Urinary bladder (tissue), 4 donors: ENCODE results near the gene CRTC1. TPM values are rescaled to one million over a fixed set of nuclear protein-coding genes. Genes with fewer than 3 reads are reported as not detected.

Experiments used
- DNase-seq: peaks from one replicate; pipeline ENCODE4 v3.0.0-alpha.2; 2015; ENCODE audit errors: extremely low spot score
- H3K27ac ChIP-seq: one replicate; pipeline ENCODE4 v1.5.1; 2013; ENCODE audit warnings: low read depth, mild to moderate bottlenecking, moderate library complexity
- H3K36me3 ChIP-seq: one replicate; pipeline ENCODE4 v1.6.1; 2013; ENCODE audit warnings: mild to moderate bottlenecking, moderate library complexity; ENCODE audit not compliant: insufficient read depth
- H3K4me1 ChIP-seq: one replicate; pipeline ENCODE4 v1.6.1; 2013; ENCODE audit warnings: mild to moderate bottlenecking, moderate library complexity; ENCODE audit not compliant: insufficient read depth
- H3K4me3 ChIP-seq: one replicate; pipeline ENCODE4 v1.5.1; 2013; ENCODE audit warnings: low read depth, low read length
- WGBS: extraction: QIAGEN DNeasy Blood & Tissue Kit; methylation state at CpG from one replicate; pipeline ENCODE4 v1.1.7; 2013; 5-methylcytosine and 5-hydroxymethylcytosine counted together
- polyA plus RNA-seq: library from polyadenylated mRNA; stranded (reverse); fragments of 200-250 nt; gene quantifications from one replicate; pipeline ENCODE4 v1.2.3, GENCODE V29; 2013
- total RNA-seq: library from RNA; depleted of rRNA; stranded (reverse); fragments of >200 nt; gene quantifications from one replicate; pipeline ENCODE4 v1.2.3, GENCODE V29; 2014
- donor health status: healthy with polysubstance abuse.
- donor health status: healthy.

Gene CRTC1
- total and polyA plus RNA-seq, 2 donors = 4.8 to 13.6 TPM

DNA sequence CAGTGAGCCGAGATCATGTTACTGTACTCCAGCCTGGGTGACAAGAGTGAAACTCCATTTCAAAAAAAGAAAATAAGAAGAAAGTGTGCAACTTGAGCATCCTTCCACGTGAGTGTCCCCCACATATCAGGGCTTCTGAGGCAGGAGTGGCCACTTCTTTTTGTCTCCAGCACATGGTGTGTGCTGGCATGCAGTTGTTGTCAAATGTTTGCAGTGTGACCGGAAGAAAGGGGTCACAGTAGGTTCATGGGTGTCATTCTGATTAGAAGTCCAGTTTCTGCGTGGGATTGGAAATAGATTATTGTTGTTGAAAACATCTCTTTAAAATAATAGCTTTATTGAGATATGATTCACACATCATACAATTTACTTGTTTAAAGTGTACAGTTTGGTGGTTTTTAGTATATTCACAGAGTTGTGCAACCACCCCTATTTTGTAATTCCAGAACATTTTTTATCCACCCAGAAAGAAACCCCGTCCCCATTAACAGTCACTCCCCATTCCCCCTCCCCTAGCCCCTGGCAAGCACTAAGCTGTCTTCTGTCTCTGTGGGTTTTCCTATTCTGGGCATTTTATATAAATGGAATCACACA lies 2.2 kb downstream of the CRTC1 start:
- Histone ChIP-seq H3K36me3 (no peaks in the 10 kb centered on the region), H3K27ac (no peak overlapping the region), H3K4me3 (no peak overlapping the region), H3K4me1 (no peaks in the 10 kb centered on the region)
- no peak for DNase-seq
- WGBS = 71% methylated on average over 5 of the region's 5 CpGs

DNA sequence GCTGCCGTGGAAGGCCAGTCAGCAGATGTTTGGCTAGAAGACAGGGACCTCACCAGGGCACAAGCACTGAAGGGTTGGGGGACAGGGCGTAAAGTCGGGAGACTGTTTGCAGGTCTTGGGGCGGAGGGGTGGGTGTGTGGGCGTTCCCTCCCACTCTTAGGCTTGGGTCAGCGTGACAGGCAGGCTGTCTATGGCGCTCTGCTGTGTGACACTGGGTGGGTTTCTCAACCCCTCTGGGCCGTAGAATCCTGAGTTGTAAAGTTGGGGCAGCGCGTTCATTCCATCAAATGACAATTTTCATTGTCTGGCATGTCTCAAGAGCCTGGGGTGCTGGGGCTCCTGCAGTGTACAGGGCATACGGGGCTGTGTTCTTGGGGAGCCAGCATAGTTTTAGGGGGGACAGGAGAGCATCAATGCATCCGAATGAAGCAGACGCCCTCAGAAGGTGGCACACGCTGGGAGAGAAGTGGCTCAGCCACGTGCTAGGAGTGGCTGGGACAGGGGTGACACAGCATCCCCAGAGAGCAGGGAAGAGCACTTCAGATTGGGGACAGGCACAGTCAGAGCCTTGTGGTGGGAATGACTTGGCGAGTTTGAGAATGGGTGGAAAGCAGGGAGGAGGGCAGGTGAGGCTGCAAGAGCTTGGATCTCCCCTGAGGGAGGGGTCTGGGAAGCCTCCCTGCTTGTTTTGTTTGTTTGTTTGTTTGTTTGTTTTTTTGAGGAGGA lies 4.4 kb downstream of the CRTC1 start:
- DNase-seq = no peak
- WGBS = 94% methylated on average over 16 of the region's 16 CpGs
- no peak overlapping the region for H3K4me3 ChIP-seq

DNA sequence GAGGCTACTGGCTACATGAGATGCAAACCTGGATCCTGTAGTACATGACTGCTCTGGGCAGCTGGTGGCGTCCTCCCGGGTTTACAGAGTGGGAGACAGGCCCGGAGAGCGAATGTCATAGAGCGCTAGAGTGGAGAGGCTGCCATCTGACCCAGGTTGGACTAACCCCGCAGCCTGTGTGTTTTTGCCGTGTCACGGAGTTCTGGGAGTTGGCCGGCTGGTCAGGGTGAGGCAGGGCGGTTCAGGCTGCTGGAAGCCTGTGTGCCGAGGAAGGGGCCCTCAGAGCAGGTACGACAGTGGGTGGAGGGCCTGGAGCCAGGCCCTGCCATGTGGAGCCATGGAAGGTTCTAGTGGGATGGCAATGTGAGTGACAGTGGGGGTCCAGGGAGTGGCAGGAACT lies 12.5 kb downstream of the CRTC1 start:
- Histone ChIP-seq H3K27ac (no peak overlapping the region), H3K4me1 (no peaks in the 10 kb centered on the region), H3K36me3 (no peaks in the 10 kb centered on the region), H3K4me3 (no peak overlapping the region)
- no peak for DNase-seq
- 93% methylated on average over 12 of the region's 12 CpGs for WGBS

More for the DNA sequence above, 4.4 kb downstream of the CRTC1 start:
- Histone ChIP-seq H3K27ac (no peak overlapping the region), H3K36me3 (no peaks in the 10 kb centered on the region), H3K4me1 (no peaks in the 10 kb centered on the region)

DNA sequence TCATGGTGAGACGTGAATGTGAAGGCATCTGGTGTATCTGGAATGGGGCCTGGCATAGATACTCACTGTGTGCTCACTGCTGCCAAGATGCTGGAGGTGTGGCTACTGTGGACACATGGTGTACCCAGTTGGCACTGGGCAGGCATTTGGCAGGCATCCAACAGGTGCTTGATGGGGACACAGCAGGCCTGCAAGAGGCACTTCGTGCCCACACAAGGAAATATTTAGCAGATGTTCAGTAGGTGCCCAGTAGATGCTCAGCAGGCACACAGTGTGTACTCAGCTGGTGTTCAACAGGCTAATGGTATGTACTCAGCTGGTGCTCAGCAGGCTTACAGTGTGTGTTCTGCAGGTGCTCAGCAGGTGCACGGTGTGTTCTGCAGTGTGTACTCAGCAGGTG lies 14.2 kb downstream of the CRTC1 start:
- H3K4me3 ChIP-seq = no peak overlapping the region
- WGBS = 85% methylated on average over 3 of the region's 3 CpGs
- H3K36me3 ChIP-seq = no peaks in the 10 kb centered on the region
- H3K27ac ChIP-seq = no peak overlapping the region
- no peak for DNase-seq
- H3K4me1 ChIP-seq = no peaks in the 10 kb centered on the region

DNA sequence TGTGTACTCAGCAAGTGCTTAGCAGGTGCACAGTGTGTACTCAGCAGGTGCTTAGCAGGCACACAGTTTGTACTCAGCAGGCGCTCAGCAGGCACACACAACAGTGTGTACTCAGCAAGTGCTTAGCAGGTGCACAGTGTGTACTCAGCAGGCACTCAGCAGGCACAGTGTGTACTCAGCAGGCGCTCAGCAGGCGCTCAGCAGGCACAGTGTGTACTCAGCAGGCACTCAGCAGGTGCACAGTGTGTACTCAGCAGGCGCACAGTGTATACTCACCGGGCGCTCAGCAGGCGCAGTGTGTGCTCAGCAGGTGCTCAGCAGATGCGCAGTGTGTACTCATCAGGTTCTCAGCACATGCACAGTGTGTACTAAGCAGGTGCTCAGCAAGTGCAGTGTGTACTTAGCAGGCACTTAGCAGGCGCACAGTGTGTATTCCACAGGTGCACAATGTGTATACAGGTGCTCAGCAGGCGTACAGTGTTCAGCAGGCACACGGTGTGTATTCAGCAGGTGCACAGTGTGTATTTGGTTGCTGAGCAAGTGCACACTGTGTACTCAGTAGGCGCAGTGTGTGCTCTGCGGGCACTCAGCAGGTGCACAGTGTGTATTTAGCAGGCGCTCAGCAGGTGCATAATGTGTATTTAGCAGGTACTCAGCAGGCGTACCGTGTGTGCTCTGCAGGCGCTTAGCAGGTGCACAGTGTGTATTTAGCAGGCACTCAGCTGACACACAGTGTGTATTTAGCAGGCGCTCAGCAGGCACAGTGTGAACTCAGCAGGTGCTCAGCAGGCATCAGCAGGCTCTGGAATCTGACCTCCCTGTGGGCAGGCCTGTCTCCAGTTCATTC lies 15.1 kb downstream of the CRTC1 start:
- Histone ChIP-seq H3K27ac (no peak overlapping the region), H3K4me1 (no peaks in the 10 kb centered on the region), H3K4me3 (no peak overlapping the region), H3K36me3 (no peaks in the 10 kb centered on the region)
- 96% methylated on average over 18 of the region's 18 CpGs for WGBS
- DNase-seq = no peak

DNA sequence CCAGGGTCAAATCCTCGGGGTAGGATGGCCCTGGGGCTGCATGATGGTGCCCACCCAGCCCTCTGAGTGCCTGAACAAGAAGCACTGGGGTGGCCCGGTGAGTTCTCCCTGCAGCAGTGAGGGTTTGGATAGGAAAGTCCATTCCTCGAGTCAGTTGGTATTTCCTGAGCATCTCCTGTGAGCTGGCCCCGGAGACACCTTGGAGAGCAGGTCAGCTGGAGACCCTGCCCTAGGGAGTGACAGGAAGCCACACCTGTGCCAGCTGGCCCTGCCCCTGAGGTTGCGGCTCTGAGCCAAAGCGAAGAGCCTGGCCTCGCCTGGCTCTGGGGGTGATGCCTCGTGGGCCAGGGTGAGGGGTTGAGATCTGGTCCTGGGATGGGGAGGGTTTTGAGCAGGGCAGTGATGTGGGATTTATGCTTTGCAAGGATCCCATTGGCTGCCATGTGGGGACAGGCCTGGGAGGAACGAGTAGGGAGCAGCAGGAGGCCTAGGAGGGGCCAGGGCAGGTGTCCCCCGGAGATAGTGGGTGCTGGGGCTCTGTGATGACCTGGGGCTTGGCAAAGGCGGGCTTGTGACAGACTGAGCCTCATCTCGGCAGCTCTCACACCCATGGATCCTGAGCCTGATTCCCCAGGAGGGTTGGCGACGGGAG lies 16.0 kb downstream of the CRTC1 start:
- no peaks in the 10 kb centered on the region for H3K4me1 ChIP-seq
- DNase-seq = no peak
- no peak overlapping the region for H3K27ac ChIP-seq
- no peak overlapping the region for H3K4me3 ChIP-seq
- WGBS = 82% methylated on average over 14 of the region's 14 CpGs
- no peaks in the 10 kb centered on the region for H3K36me3 ChIP-seq

DNA sequence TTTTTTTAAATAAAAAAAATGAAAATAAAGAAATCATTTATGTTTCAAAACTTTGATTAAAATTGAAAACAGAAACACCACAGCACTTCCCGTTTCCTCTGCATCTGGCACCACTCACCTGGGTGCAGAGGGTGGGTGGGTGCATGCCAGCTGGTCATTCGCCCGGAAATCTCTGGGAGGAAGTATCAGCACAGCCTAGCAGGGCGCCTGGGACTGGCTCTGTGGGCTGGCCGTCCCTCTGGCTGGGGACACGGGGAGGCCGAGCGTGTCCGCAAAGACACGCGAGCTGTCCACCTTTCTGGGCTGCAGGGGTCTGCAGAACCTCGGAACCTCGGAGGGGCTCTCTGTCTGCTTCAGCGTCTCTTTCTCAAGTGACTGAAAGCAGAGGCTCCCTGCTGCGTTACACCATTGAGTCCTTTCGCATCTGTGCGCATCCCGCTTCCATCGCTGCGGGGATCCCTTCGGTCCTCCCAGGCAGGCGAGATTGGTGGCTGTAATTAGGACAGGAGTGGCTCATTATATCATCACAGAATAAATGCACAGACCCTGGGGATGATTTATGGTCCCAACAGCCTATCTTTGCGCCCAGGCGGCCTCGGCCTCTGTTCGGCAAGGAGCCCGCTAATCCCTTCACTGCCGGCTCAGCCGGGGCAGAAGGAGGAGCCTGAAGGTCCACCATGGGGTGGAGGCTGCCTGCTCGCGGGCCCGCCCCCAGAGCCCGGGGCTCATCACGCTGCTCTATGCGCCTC lies 17.2 kb downstream of the CRTC1 start:
- no peak for DNase-seq
- Histone ChIP-seq H3K27ac (no peak overlapping the region), H3K4me3 (peak overlapping the region; percentile 21), H3K36me3 (no peaks in the 10 kb centered on the region), H3K4me1 (no peaks in the 10 kb centered on the region)
- 8% methylated on average over 35 of the region's 35 CpGs for WGBS

DNA sequence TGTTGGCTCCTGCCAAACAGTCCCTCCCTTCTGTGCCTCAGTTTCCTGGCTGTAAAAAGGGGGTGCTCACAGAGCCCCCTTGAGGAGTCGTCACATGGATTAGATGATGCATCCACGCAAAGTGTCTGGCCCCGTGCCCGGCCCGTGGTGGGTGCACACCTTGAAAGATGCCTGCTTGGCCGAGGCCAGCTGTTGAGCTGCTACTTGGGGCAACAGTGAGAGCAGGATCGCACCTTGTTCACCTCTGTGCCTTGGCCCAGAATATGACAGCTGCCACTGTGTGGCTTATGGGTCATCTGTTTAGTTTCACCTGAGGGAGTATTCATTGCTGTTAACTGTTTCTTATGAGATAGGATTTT lies 17.7 kb downstream of the CRTC1 start:
- H3K27ac ChIP-seq = no peak overlapping the region
- DNase-seq = no peak
- H3K36me3 ChIP-seq = no peaks in the 10 kb centered on the region
- H3K4me3 ChIP-seq = peak overlapping the region; percentile 21
- WGBS = 18% methylated on average over 7 of the region's 7 CpGs
- no peaks in the 10 kb centered on the region for H3K4me1 ChIP-seq

DNA sequence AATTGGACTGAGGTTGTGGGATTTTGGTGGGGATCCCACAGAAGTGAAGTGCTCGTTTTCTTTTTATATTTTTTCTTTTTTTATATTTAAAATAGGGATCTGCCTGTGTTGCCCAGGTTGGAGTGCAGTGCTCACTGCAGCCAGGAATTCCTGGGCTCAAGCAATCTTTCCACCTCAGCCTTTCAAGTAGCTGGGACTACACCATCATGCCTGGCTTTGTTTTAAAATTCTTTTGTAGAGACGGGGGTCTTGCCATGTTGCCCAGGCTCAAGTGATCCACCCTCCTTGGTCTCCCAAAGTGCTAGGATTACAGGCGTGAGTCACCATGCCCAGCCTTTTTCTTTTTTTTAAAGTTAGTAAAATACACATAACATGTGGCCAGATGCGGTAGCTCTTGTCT lies 20.6 kb downstream of the CRTC1 start:
- H3K4me3 ChIP-seq = no peak overlapping the region
- WGBS = 89% methylated on average over 4 of the region's 4 CpGs
- H3K27ac ChIP-seq = no peak overlapping the region
- H3K4me1 ChIP-seq = no peaks in the 10 kb centered on the region
- no peaks in the 10 kb centered on the region for H3K36me3 ChIP-seq
- DNase-seq = no peak

DNA sequence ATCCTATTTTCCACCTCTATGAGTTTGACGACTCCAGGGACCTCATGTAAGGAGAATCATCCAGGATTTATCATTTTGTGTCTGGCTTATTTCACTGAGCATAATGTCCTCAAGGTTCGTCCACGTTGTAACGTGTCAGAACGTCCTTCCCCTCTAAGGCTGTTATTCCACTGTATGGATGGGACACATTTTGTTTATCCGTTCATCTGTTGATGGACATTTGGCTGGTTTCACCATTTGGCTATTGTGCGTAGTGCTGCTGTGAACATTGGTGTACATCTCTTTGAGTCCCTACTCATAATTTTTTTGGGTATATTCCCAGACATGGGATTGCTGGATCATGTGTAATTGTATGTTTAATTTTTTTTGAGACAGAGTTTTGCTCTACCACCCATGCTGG lies 21.5 kb downstream of the CRTC1 start:
- no peak overlapping the region for H3K27ac ChIP-seq
- DNase-seq = no peak
- H3K36me3 ChIP-seq = no peaks in the 10 kb centered on the region
- no peak overlapping the region for H3K4me3 ChIP-seq
- WGBS = 58% methylated on average over 7 of the region's 7 CpGs
- H3K4me1 ChIP-seq = no peaks in the 10 kb centered on the region

DNA sequence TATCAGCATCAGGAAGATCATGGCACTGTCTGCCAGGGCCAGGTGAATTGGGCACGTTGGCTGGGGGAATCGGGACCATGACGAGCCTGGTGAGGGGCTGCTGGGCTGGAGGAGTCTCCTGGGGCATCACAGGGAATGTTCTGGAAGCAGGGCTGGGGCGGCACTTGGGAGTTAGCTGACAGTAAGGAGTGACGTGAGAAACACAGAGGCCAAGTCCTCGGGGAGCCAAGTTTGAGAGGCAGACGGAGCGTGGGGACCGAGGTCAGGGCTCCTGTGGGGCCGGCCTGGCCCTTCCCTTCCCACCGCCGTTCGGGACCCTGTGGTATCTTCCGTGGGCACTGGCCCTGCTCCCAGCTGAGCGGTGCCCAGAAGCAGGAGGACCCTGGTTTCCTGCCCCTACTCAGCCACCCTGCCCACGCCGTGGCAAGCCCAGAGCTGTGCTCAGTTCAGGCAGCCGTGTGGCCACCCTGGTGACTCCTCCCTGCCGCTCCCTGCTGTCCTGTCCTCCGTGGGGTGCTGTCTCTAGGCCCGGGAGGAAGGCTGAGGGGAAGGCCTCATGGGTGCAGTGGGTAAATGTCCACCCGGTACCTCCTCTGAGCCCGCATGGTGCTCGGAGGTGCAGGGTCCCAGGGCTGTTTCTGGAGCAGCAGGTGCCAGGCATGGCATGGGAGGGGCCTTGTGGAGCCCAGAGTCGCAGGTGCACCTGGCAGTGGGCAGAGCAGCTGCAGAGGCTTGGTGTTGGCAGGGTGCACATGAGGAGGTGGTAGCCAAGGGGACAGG lies 25.2 kb downstream of the CRTC1 start:
- no peak for DNase-seq
- no peaks in the 10 kb centered on the region for H3K4me1 ChIP-seq
- no peak overlapping the region for H3K27ac ChIP-seq
- WGBS = 91% methylated on average over 25 of the region's 25 CpGs
- H3K4me3 ChIP-seq = no peak overlapping the region
- H3K36me3 ChIP-seq = no peaks in the 10 kb centered on the region

DNA sequence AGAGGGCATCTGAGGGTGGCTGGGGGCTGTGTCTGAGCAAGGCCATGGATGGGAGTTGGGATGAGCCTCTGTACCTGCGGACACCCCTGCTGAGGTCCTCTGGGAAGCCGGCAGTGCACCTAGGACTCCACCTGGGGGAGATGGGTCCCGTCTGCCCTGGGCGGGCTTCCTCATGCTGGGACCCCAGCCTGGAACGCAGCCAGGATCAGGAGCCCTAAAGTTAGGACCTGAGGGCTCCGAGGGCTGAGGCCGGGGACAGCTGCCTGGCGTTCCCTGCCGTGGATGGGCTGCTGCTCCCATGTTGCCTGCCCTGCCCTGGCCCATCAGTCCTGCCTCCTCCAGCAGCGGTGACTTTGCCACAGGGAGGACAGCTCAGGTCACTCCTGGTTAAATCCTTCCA lies 26.1 kb downstream of the CRTC1 start:
- DNase-seq = no peak
- H3K4me3 ChIP-seq = no peak overlapping the region
- H3K36me3 ChIP-seq = no peaks in the 10 kb centered on the region
- 96% methylated on average over 10 of the region's 10 CpGs for WGBS
- no peak overlapping the region for H3K27ac ChIP-seq
- no peaks in the 10 kb centered on the region for H3K4me1 ChIP-seq
